Measurements from ENCODE around the gene GPR31.

Gene GPR31

DNA sequence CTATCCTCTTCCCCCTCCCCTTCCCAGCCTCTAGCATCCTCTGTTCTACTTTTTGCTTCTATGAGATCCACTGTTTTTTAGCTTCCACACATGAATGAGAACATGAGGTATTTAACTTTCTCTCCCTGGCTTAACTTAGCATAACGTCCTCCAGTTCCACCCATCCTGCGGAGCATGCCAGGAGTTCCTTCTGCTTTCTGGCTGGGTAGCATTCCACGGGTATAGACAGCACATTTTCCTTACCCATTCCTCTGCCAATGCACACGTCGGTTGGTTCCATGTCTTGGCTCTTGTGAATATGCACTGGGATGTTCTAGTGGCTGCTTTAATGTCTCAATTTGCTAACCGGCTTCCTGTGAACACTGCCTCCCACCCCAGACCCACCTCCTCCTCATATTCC lies 48.1 kb downstream of the GPR31 start:
- H3K4me3 ChIP-seq (ENCODE audit: low read depth, low read length) = no peak overlapping the region
- in situ Hi-C loops (cut with HindIII; ENCODE audit: low sequenced_read_pairs) = no loop called here
- no peak for DNase-seq (ENCODE audit: low read depth)
- TF ChIP-seq, protein P1, sequence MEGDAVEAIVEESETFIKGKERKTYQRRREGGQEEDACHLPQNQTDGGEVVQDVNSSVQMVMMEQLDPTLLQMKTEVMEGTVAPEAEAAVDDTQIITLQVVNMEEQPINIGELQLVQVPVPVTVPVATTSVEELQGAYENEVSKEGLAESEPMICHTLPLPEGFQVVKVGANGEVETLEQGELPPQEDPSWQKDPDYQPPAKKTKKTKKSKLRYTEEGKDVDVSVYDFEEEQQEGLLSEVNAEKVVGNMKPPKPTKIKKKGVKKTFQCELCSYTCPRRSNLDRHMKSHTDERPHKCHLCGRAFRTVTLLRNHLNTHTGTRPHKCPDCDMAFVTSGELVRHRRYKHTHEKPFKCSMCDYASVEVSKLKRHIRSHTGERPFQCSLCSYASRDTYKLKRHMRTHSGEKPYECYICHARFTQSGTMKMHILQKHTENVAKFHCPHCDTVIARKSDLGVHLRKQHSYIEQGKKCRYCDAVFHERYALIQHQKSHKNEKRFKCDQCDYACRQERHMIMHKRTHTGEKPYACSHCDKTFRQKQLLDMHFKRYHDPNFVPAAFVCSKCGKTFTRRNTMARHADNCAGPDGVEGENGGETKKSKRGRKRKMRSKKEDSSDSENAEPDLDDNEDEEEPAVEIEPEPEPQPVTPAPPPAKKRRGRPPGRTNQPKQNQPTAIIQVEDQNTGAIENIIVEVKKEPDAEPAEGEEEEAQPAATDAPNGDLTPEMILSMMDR (IDR thresholded peaks at IDR 0.05; ENCODE audit: low read depth, low read length, missing control alignments) = no peak

DNA sequence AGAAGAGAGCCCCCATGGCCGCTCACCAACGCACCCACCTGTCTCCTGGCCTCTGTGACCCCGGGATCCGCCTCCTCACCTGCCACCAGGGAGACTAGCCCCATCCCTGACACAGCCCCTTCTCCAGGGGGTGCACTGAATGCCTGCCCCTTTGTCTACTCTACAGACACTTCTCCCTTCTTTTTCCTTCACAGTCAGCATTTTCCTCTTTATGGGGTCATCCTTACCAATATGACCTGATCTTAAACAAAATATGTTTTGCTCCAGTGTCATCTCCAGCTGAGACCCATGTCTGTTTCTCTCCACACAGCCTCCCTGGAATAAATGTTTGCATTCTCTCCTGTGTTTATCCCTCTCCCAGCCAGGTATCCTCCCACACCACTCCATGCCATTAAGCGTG lies 49.5 kb downstream of the GPR31 start:
- no peak overlapping the region for H3K4me3 ChIP-seq (ENCODE audit: low read depth, low read length)
- in situ Hi-C loops (cut with HindIII; ENCODE audit: low sequenced_read_pairs) = no loop called here
- TF ChIP-seq, protein P1 (IDR thresholded peaks at IDR 0.05; ENCODE audit: low read depth, low read length, missing control alignments) = no peak
- no peak for DNase-seq (ENCODE audit: low read depth)

DNA sequence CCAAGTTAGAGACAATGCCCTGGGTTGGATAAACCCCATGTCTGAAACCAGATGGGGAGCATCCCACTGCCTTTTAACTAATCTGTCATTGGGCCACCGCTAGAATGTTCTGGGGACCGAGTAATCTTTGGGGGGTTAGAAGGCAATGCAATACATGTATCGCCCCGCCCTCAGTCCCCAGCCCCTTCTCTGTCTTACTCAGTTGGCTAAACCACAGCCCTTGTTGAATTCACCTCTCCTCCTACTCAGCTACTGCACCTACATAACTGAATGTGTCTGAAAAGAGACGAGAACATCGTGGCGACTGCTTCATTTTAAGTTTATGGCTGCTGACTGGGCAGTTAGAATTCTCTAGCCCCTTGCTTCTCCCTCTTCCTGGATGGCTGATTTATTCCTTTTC lies 50.0 kb downstream of the GPR31 start:
- in situ Hi-C loops (cut with HindIII; ENCODE audit: low sequenced_read_pairs) = no loop called here
- DNase-seq (ENCODE audit: low read depth) = no peak
- TF ChIP-seq, protein P1 (IDR thresholded peaks at IDR 0.05; ENCODE audit: low read depth, low read length, missing control alignments) = no peak
- H3K4me3 ChIP-seq (ENCODE audit: low read depth, low read length) = no peak overlapping the region

DNA sequence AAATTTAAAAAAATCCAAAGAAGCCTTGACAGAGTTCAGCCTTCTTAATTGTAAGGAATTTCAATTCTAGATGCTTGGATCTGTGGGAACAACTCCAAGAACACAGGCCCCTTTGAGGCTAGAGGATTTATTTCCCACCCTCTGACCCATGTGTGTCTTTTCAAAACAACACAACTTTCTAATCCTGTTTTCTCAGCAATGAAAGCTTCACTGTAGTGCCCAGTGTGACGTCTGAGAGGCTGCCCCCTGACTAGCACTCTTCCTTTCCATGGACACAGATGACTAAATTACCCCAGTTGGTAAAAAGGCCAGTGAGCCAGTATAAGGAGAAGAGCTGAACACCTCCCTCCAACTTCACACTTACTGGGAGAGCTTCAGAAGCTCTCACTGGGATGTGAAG lies 51.4 kb downstream of the GPR31 start:
- no peak for DNase-seq (ENCODE audit: low read depth)
- no peak overlapping the region for H3K4me3 ChIP-seq (ENCODE audit: low read depth, low read length)
- in situ Hi-C loops (cut with HindIII; ENCODE audit: low sequenced_read_pairs) = no loop called here
- TF ChIP-seq, protein P1 (IDR thresholded peaks at IDR 0.05; ENCODE audit: low read depth, low read length, missing control alignments) = no peak
